Liver (tissue), 3 donors: Measurements from ENCODE around the gene USP43.

ENCODE experiments used
- ATF3 ChIP-seq: IDR thresholded peaks from 2 replicates; pipeline ENCODE4 v1.6.1; 2016; ENCODE audit warnings: antibody characterized with exemption
- CTCF ChIP-seq: fragments of 150-350 bp; IDR thresholded peaks from 2 replicates; pipeline ENCODE4 v1.5.1; 2017; ENCODE audit warnings: improper control_type of control experiment, low read depth, low read length; ENCODE audit not compliant: missing input control
- EGR1 ChIP-seq, 2 donors: IDR thresholded peaks; 2 replicates each; pipeline ENCODE4 v1.6.1; 2016 to 2018; ENCODE audit warnings: antibody characterized with exemption in 2 of 2, low read depth in 2 of 2
- FOXA1 ChIP-seq: IDR thresholded peaks from 2 replicates; pipeline ENCODE4 v1.6.1; 2016; ENCODE audit warnings: antibody characterized with exemption
- GABPA ChIP-seq, 2 donors: IDR thresholded peaks in 1 of 2; conservative IDR thresholded peaks in 1 of 2; 2 replicates each; pipeline ENCODE4 v1.6.1; 2016; ENCODE audit warnings: antibody characterized with exemption in 2 of 2, mild to moderate bottlenecking in 1 of 2, moderate library complexity in 1 of 2
- HNF4G ChIP-seq: IDR thresholded peaks from 2 replicates; pipeline ENCODE4 v1.6.1; 2016; ENCODE audit warnings: antibody characterized with exemption
- JUND ChIP-seq, 2 donors: IDR thresholded peaks; 2 replicates each; pipeline ENCODE4 v1.6.1; 2016; ENCODE audit warnings: antibody characterized with exemption in 2 of 2
- MAX ChIP-seq: IDR thresholded peaks from 2 replicates; pipeline ENCODE4 v1.6.1; 2016; ENCODE audit warnings: antibody characterized with exemption
- RAD21 ChIP-seq, 2 donors: IDR thresholded peaks; 2 replicates each; pipeline ENCODE4 v1.6.1; 2016; ENCODE audit warnings: antibody characterized with exemption in 2 of 2, mild to moderate bottlenecking in 2 of 2
- REST ChIP-seq: IDR thresholded peaks from 2 replicates; pipeline ENCODE4 v1.6.1; 2016; ENCODE audit warnings: antibody characterized with exemption, mild to moderate bottlenecking
- SP1 ChIP-seq: IDR thresholded peaks from 2 replicates; pipeline ENCODE4 v1.6.1; 2018; ENCODE audit warnings: antibody characterized with exemption, mild to moderate bottlenecking
- TAF1 ChIP-seq: conservative IDR thresholded peaks from 2 replicates; pipeline ENCODE4 v1.6.1; 2016; ENCODE audit warnings: antibody characterized with exemption, mild to moderate bottlenecking
- YY1 ChIP-seq: IDR thresholded peaks from 2 replicates; pipeline ENCODE4 v1.6.1; 2016; ENCODE audit warnings: antibody characterized with exemption, mild to moderate bottlenecking
- ZBTB33 ChIP-seq: IDR thresholded peaks from 2 replicates; pipeline ENCODE4 v1.6.1; 2016; ENCODE audit warnings: antibody characterized with exemption
- donor health status: healthy.
- donor health status: healthy.

GRCh38 chr17:9677411-9677810, 32.1 kb downstream of the USP43 start:
- TF ChIP-seq CTCF (no peak), EGR1 (IDR thresholded peaks at IDR 0.05; ENCODE audit: low read depth in 2 of 2) (no peak), SP1 (no peak), ZBTB33 (no peak), GABPA (IDR thresholded peaks at IDR 0.05 in 1 of 2, conservative IDR thresholded peaks at IDR 0.05 in 1 of 2) (no peak), MAX (no peak), RAD21 (IDR thresholded peaks at IDR 0.05) (no peak), REST (no peak), HNF4G (no peak), TAF1 (no peak), YY1 (no peak), JUND (IDR thresholded peaks at IDR 0.05) (no peak), FOXA1 (no peak), ATF3 (no peak)
